ENCODE results near the gene GCNT3.
"Not testable (repeated sequence)": the region's sequence is repeated elsewhere in the genome, so short reads cannot be mapped to it uniquely, and the experiment has no call there.

Gene GCNT3

GRCh38 chr15:59618406-59618805, 6.8 kb downstream of the GCNT3 start:
- DNase-seq (ENCODE audit: low read depth), result no peak

- DNase-seq (ENCODE audit: low read depth), result peak; percentile 34
Observed at GRCh38 chr15:59622289-59622688, 10.7 kb downstream of the GCNT3 start.

- peak; percentile 35 for DNase-seq (ENCODE audit: low read depth)
Observed at GRCh38 chr15:59632714-59633113, 21.1 kb downstream of the GCNT3 start.

- DNase-seq (ENCODE audit: low read depth), result no peak
Observed at GRCh38 chr15:59636184-59636583, 24.6 kb downstream of the GCNT3 start.

- DNase-seq (ENCODE audit: low read depth), result not testable (repeated sequence)
Observed at GRCh38 chr15:59637507-59637906, 25.9 kb downstream of the GCNT3 start.

- DNase-seq (ENCODE audit: low read depth), result no peak
Observed at GRCh38 chr15:59642351-59642750, 30.8 kb downstream of the GCNT3 start.

GRCh38 chr15:59644756-59645155, 33.2 kb downstream of the GCNT3 start:
- no peak for DNase-seq (ENCODE audit: low read depth)

GRCh38 chr15:59645812-59646211, 34.2 kb downstream of the GCNT3 start:
- not testable (repeated sequence) for DNase-seq (ENCODE audit: low read depth)

- DNase-seq (ENCODE audit: low read depth), result no peak
Observed at GRCh38 chr15:59646277-59646676, 34.7 kb downstream of the GCNT3 start.

GRCh38 chr15:59647085-59647484, 35.5 kb downstream of the GCNT3 start:
- DNase-seq (ENCODE audit: low read depth), result no peak

- no peak for DNase-seq (ENCODE audit: low read depth)
Observed at GRCh38 chr15:59649603-59650002, 38.0 kb downstream of the GCNT3 start.

- no peak for DNase-seq (ENCODE audit: low read depth)
Observed at GRCh38 chr15:59654046-59654445, 42.5 kb downstream of the GCNT3 start.

GRCh38 chr15:59656897-59657634, 45.5 kb downstream of the GCNT3 start, which contains the start of gene GTF2A2:
GTF2A2 (minus strand) TSS chr15:59657515; CDS start chr15:59652277, 5,238 bp downstream.
- peak; percentile 91 for DNase-seq (ENCODE audit: low read depth)

- DNase-seq (ENCODE audit: low read depth), result no peak
Observed at GRCh38 chr15:59657635-59658125, 46.1 kb downstream of the GCNT3 start.

GRCh38 chr15:59659366-59659765, 47.8 kb downstream of the GCNT3 start:
- no peak for DNase-seq (ENCODE audit: low read depth)

GRCh38 chr15:59662260-59662659, 50.7 kb downstream of the GCNT3 start:
- no peak for DNase-seq (ENCODE audit: low read depth)

- DNase-seq (ENCODE audit: low read depth), result no peak
Observed at GRCh38 chr15:59668556-59668955, 57.0 kb downstream of the GCNT3 start.
